Vagina (tissue), 2 donors: ENCODE measurements around the gene MRPL24. TPM values are rescaled to one million over a fixed set of nuclear protein-coding genes. Genes with fewer than 3 reads are reported as not detected.
A peak's percentile ranks its signal among the peaks of the same experiment; 100 is the strongest.

Experiments used
- DNase-seq, 2 donors: peaks; one replicate each; pipeline ENCODE4 v3.0.0-alpha.2; 2017; ENCODE audit errors: extremely low spot score in 2 of 2
- H3K27ac ChIP-seq: fragments of 200-600 bp; sonication (generic); one replicate; pipeline ENCODE4 v1.5.1; 2019
- H3K27me3 ChIP-seq: fragments of 200-600 bp; sonication (generic); one replicate; pipeline ENCODE4 v1.5.1; 2019
- H3K36me3 ChIP-seq, 2 donors: fragments of 200-600 bp; sonication (generic); one replicate each; pipeline ENCODE4 v1.5.1; 2017 to 2019
- H3K4me1 ChIP-seq: fragments of 200-600 bp; sonication (generic); one replicate; pipeline ENCODE4 v1.5.1; 2019
- H3K4me3 ChIP-seq, 2 donors: fragments of 200-600 bp; sonication (generic); 1 replicate in 1 of 2; 2 replicates in 1 of 2; pipeline ENCODE4 v1.5.1; 2016 to 2019
- H3K9me3 ChIP-seq: fragments of 200-600 bp; sonication (generic); one replicate; pipeline ENCODE4 v1.5.1; 2019
- POLR2A ChIP-seq, 2 donors: fragments of 450-650 bp; IDR thresholded peaks; one replicate each; pipeline ENCODE4 v1.6.1; 2017; ENCODE audit warnings: antibody characterized with exemption in 2 of 2, mild to moderate bottlenecking in 2 of 2, moderate library complexity in 2 of 2
- POLR2AphosphoS5 ChIP-seq, 2 donors: sonication (generic); formaldehyde crosslinking; IDR thresholded peaks; one replicate each; pipeline ENCODE4 v1.9.0; 2017; ENCODE audit warnings: antibody characterized with exemption in 2 of 2, mild to moderate bottlenecking in 2 of 2, low read depth in 1 of 2; ENCODE audit not compliant: insufficient read depth in 1 of 2
- intact Hi-C: fragments of 100-400 bp; cut with DNase I; formaldehyde crosslinking; loops from one replicate; pipeline ENCODE4 v1.15.1; 2023
- total RNA-seq: library from RNA; depleted of rRNA; stranded (reverse); fragments of >200 nt; gene quantifications from one replicate; pipeline ENCODE4 v1.2.3, GENCODE V29; 2016
- TF ChIP-seq, protein P1 (sequence below), 3 experiments: fragments of 450-650 bp in 2 of 3; fragments of 200-600 bp in 1 of 3; sonication (generic) in 1 of 3; IDR thresholded peaks; one replicate each; pipeline ENCODE4 v1.5.1; 2017 to 2019; ENCODE audit warnings: antibody characterized with exemption in 3 of 3, mild to moderate bottlenecking in 2 of 3, moderate library complexity in 2 of 3

The MRPL24 gene
- total RNA-seq = 40.0 TPM

DNA sequence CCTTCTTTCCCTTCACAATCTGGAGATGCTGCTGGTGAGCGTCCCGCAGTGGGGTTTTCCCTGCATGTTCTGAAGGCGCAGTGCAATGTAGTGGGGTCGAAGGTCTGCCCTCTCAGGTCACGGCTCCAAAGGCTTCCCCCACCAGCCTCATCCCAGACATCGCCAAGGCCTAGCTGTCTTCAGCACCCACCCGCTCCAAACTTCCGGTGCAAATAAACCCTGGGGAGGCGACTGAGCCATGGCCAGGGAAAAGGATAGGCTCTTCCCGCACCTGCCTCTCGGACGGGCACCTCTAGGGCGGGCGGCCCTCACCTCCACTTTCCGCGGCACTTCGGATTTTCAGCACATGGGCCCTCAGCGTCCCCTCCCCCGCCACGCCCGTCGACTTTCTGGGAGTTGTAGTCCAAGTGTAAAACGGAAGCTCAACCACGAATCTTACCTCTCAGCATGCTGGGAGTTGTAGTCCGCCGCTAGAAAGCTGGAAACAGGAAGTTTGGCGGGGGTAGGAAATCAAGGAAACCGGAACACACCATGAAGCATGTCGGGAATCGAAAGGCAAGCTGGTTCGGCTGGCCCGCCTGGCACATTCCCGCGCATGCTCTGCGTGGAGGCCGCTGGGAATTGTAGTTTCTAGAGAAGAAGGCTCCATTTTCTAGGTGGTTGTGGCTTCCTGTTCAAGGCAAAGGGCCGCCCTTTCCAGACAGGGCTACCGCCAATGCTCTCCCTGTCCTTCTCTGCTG, at the start of gene MRPL24:
Gene MRPL24, minus strand, starts transcription at position 348 of the 740 bp plus-strand sequence. CDS start 2,384 bp downstream, outside the sequence.
- Histone ChIP-seq H3K9me3 (no peaks in the 10 kb centered on the region), H3K4me1 (peaks cover 34% of the 10 kb centered on the region), H3K27ac (peak within 1 kb of the TSS; percentile 80), H3K36me3 (peaks cover 0 to 43% of the 10 kb centered on the region in 2 donors), H3K4me3 (peak within 1 kb of the TSS; percentile 55 to 57), H3K27me3 (no peaks in the 10 kb centered on the region)
- intact Hi-C loops = no loop called here
- peak; percentile 98 to 100 for DNase-seq
- TF ChIP-seq, protein P1, sequence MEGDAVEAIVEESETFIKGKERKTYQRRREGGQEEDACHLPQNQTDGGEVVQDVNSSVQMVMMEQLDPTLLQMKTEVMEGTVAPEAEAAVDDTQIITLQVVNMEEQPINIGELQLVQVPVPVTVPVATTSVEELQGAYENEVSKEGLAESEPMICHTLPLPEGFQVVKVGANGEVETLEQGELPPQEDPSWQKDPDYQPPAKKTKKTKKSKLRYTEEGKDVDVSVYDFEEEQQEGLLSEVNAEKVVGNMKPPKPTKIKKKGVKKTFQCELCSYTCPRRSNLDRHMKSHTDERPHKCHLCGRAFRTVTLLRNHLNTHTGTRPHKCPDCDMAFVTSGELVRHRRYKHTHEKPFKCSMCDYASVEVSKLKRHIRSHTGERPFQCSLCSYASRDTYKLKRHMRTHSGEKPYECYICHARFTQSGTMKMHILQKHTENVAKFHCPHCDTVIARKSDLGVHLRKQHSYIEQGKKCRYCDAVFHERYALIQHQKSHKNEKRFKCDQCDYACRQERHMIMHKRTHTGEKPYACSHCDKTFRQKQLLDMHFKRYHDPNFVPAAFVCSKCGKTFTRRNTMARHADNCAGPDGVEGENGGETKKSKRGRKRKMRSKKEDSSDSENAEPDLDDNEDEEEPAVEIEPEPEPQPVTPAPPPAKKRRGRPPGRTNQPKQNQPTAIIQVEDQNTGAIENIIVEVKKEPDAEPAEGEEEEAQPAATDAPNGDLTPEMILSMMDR (IDR thresholded peaks at IDR 0.05) = no peak
- peak; percentile 87 to 100 for TF ChIP-seq POLR2AphosphoS5 (IDR thresholded peaks at IDR 0.05; ENCODE audit: insufficient read depth in 1 of 2, low read depth in 1 of 2)

DNA sequence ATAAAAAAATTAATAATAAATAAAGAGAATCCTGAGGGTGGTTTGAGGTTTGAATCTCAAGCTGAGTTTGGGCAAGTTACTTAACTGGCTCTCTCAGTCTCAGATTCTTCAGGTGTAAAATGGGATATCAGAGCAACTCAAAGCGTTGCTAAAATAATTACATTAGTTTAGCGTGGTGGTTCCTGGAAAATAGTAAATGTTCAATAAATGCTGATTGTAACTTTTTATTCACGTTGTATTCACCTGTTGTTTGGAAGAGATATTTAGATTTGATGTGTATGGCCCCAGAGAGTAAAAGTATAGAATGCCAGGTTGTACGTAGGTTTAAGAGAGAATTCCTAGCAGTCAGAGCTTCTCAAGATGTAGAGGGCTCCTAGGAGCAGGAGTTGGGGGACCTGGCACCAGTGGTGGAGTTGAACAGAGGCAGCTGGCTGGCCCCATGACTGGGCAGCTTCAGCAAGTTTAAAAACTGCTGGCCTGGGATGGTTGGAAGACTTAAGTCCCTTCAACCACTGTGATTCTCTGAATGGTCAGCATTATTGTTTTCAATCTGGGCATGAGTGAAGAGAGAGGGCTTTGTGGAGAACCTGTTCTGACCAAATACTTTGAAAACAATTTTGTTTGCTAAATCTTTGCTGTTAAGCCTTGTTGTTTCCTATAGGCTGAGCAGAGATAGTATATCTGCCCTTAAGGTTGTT, 48.9 kb upstream of the MRPL24 start:
- Histone ChIP-seq H3K4me3 (no peak overlapping the region), H3K9me3 (no peaks in the 10 kb centered on the region), H3K4me1 (no peaks in the 10 kb centered on the region), H3K27me3 (no peaks in the 10 kb centered on the region), H3K36me3 (peaks cover 0 to 59% of the 10 kb centered on the region in 2 donors), H3K27ac (no peak overlapping the region)
- intact Hi-C loops = loop anchor here (5.0 kb wide), 1 partner anchor 48 kb away; no protein-coding TSS in a partner anchor
- DNase-seq = no peak
- TF ChIP-seq POLR2AphosphoS5 (IDR thresholded peaks at IDR 0.05; ENCODE audit: insufficient read depth in 1 of 2, low read depth in 1 of 2) (no peak), POLR2A (IDR thresholded peaks at IDR 0.05) (no peak)
- TF ChIP-seq, protein P1 (IDR thresholded peaks at IDR 0.05) = no peak

DNA sequence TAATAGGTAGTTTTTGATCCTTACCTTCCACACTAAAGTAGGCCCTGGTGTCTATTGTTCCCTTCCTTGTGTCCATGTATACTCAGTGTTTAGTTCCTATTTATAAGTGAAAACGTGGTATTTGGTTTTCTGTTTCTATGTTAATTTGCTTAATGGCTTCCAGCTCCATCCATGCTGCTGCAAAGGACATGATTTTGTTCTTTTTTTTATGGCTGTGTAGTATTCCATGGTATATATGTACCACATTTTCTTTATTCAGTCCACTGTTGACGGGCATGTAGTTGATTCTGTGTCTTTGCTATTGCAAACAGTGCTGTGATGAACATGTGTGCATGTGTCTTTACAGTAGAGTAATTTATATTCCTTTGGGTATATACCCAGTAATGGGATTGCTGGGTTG, 47.2 kb upstream of the MRPL24 start:
- Histone ChIP-seq H3K27me3 (no peaks in the 10 kb centered on the region), H3K9me3 (no peaks in the 10 kb centered on the region), H3K36me3 (peaks cover 0 to 52% of the 10 kb centered on the region in 2 donors), H3K4me1 (no peaks in the 10 kb centered on the region), H3K27ac (no peak overlapping the region), H3K4me3 (no peak overlapping the region)
- TF ChIP-seq POLR2A (IDR thresholded peaks at IDR 0.05) (no peak), POLR2AphosphoS5 (IDR thresholded peaks at IDR 0.05; ENCODE audit: insufficient read depth in 1 of 2, low read depth in 1 of 2) (no peak)
- TF ChIP-seq, protein P1 (IDR thresholded peaks at IDR 0.05) = no peak
- intact Hi-C loops = loop anchor here (5.0 kb wide), 1 partner anchor 49 kb away; no protein-coding TSS in a partner anchor
- no peak for DNase-seq

DNA sequence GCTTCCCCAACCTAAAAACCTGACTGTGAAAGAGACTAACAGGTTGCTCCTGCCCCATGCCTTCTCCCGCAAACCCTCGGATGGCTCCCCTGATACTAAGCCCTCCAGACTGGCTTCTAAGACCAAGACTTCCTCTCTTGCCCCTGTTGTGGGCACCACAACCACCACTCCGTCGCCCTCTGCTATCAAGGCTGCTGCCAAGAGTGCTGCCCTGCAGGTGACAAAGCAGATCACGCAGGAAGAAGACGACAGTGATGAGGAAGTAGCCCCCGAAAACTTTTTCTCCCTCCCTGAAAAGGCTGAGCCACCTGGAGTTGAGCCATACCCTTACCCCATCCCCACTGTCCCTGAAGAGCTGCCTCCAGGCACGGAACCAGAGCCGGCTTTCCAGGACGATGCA, 45.8 kb upstream of the MRPL24 start:
- Histone ChIP-seq H3K27me3 (no peaks in the 10 kb centered on the region), H3K9me3 (no peaks in the 10 kb centered on the region), H3K4me1 (peaks cover 6% of the 10 kb centered on the region), H3K4me3 (no peak overlapping the region), H3K36me3 (peaks cover 0 to 46% of the 10 kb centered on the region in 2 donors), H3K27ac (no peak overlapping the region)
- TF ChIP-seq POLR2A (IDR thresholded peaks at IDR 0.05) (no peak), POLR2AphosphoS5 (IDR thresholded peaks at IDR 0.05; ENCODE audit: insufficient read depth in 1 of 2, low read depth in 1 of 2) (no peak)
- TF ChIP-seq, protein P1 (IDR thresholded peaks at IDR 0.05) = no peak
- intact Hi-C loops = loop anchor here (5.0 kb wide), 1 partner anchor 51 kb away; no protein-coding TSS in a partner anchor
- no peak for DNase-seq
